ENCODE data around the gene DUS4L.

- TF ChIP-seq CTCF (IDR thresholded peaks at IDR 0.05) (no peak), POLR2A (IDR thresholded peaks at IDR 0.05) (no peak)
Observed at GRCh38 chr7:107570298-107570697, 6.5 kb downstream of the DUS4L start.

Data from Peyer's patch (tissue), 4 donors.